ENCODE measurements around the gene ASGR1. TPM values are rescaled to one million over a fixed set of nuclear protein-coding genes. Genes with fewer than 3 reads are reported as not detected.

The ASGR1 gene
- total RNA-seq, 2 donors from 2014 or later, result 6.8 to 14.2 TPM

DNA sequence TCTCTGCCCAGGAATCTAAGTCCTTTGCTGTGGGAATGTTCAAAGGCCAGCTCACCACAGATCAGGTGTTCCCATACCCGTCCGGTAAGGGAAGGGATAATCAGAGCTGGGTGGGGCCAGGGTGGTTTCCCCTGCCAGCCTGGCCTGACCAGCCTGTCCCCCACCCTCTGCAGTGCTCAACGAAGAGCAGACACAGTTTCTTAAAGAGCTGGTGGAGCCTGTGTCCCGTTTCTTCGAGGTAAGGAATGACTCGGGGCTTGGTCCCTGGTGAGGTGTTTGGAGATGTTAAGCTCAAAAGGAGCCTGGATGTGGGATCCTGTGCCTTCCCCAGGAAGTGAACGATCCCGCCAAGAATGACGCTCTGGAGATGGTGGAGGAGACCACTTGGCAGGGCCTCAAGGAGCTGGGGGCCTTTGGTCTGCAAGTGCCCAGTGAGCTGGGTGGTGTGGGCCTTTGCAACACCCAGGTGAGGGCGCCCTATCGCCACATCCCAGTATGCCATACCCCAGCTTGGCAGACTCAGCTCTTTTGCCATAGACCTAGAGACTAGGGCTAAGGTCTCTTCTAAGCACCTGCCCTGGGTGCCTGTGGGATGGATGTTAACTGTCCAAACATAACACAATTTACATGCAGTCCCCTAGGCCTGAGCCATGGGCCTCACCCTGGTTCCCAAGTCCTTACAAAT, 41.6 kb upstream of the ASGR1 start:
- Mint-ChIP-seq H3K27ac (peak overlapping the region; percentile 96), H3K36me3 (ENCODE audit: low read depth) (peaks cover 40% of the 10 kb centered on the region), H3K9me3 (no peaks in the 10 kb centered on the region), H3K4me1 (peaks cover 37% of the 10 kb centered on the region), H3K27me3 (ENCODE audit: insufficient read depth) (no peaks in the 10 kb centered on the region), H3K4me3 (peak overlapping the region; percentile 86)
- Histone ChIP-seq H3K9ac (ENCODE audit: extremely low read depth, low read length, poor library complexity, severe bottlenecking) (peak overlapping the region; percentile 85), H3K27me3 (ENCODE audit: control insufficient read depth, insufficient read depth, low read length, poor library complexity, severe bottlenecking) (no peaks in the 10 kb centered on the region), H3K4me3 (ENCODE audit: low read length) (peak overlapping the region; percentile 87), H3K9me3 (ENCODE audit: control insufficient read depth, low read length) (no peaks in the 10 kb centered on the region), H3K36me3 (ENCODE audit: control insufficient read depth, insufficient read depth, low read length) (peaks cover 42% of the 10 kb centered on the region), H3K4me1 (ENCODE audit: control insufficient read depth, insufficient read depth, low read length) (peaks cover 19% of the 10 kb centered on the region), H3K27ac (ENCODE audit: low read depth, low read length) (no peak overlapping the region)
- WGBS, 2 experiments (ENCODE audit: insufficient coverage in 1 of 2, insufficient read length in 1 of 2), result 61 to 71% methylated on average over 8 to 11 of the region's 11 CpGs
- peak; percentile 71 for TF ChIP-seq CTCF (conservative IDR thresholded peaks at IDR 0.05)
- DNase-seq, result peak; percentile 93

- H3K4me3 Mint-ChIP-seq, result peak within 1 kb of the TSS; percentile 86
- DNase-seq, result peak; percentile 96
- H3K9me3 Mint-ChIP-seq, result no peaks in the 10 kb centered on the region
- peaks cover 42% of the 10 kb centered on the region for H3K4me1 Mint-ChIP-seq
- Histone ChIP-seq H3K9me3 (ENCODE audit: control insufficient read depth, low read length) (no peaks in the 10 kb centered on the region), H3K4me3 (ENCODE audit: low read length) (peak within 1 kb of the TSS; percentile 87), H3K27ac (ENCODE audit: low read depth, low read length) (peak within 1 kb of the TSS; percentile 59), H3K9ac (ENCODE audit: extremely low read depth, low read length, poor library complexity, severe bottlenecking) (peak within 1 kb of the TSS; percentile 85), H3K27me3 (ENCODE audit: control insufficient read depth, insufficient read depth, low read length, poor library complexity, severe bottlenecking) (no peaks in the 10 kb centered on the region), H3K4me1 (ENCODE audit: control insufficient read depth, insufficient read depth, low read length) (peaks cover 19% of the 10 kb centered on the region), H3K36me3 (ENCODE audit: control insufficient read depth, insufficient read depth, low read length) (peaks cover 35% of the 10 kb centered on the region)
- no peak for TF ChIP-seq CTCF (conservative IDR thresholded peaks at IDR 0.05)
- H3K27me3 Mint-ChIP-seq (ENCODE audit: insufficient read depth), result no peaks in the 10 kb centered on the region
- WGBS, 2 experiments (ENCODE audit: insufficient coverage in 1 of 2, insufficient read length in 1 of 2), result 0 to 2% methylated on average over 24 to 63 of the region's 63 CpGs
- H3K36me3 Mint-ChIP-seq (ENCODE audit: low read depth), result peaks cover 38% of the 10 kb centered on the region
- peak within 1 kb of the TSS; percentile 96 for H3K27ac Mint-ChIP-seq
These were observed 40.8 kb upstream of the ASGR1 start, which contains the start of the genes ACADVL and DLG4 for GRCh38 chr17:7219812-7220592. ACADVL (plus strand) TSS chr17:7219938; CDS start chr17:7219985, 47 bp downstream. DLG4 (minus strand) TSS chr17:7219836.

DNA sequence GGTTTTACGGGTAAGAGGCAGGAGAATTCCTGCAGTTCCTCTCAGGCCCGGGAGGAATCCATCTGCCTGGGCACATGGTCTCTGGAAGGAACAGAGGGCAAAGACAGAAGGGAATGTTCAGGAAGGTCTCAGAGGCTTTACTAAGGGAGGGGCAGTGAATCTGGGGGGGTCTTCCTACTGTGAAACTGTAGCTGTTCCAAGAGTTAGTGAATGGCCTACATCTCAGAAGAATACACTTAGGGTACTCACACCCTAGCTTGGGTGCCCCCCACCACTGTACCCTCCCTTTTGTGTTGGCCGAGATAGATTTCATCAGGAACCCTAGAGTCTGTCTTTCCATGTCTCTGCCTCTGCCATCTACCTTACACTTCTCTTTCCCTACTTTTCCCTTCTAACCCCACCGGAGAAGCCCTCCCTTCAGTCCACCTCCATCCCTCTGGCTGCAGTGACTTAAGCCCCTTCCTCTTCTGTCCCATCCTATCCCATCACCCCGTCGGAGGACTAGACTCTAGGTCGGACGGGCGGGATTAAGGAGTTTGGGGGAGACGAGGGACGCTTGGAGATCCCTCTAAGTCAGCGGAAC, 40.1 kb upstream of the ASGR1 start:
- H3K4me3 Mint-ChIP-seq, result peak overlapping the region; percentile 86
- TF ChIP-seq CTCF (conservative IDR thresholded peaks at IDR 0.05), result no peak
- Histone ChIP-seq H3K9me3 (ENCODE audit: control insufficient read depth, low read length) (no peaks in the 10 kb centered on the region), H3K9ac (ENCODE audit: extremely low read depth, low read length, poor library complexity, severe bottlenecking) (peak overlapping the region; percentile 85), H3K27ac (ENCODE audit: low read depth, low read length) (no peak overlapping the region), H3K27me3 (ENCODE audit: control insufficient read depth, insufficient read depth, low read length, poor library complexity, severe bottlenecking) (no peaks in the 10 kb centered on the region), H3K4me1 (ENCODE audit: control insufficient read depth, insufficient read depth, low read length) (peaks cover 16% of the 10 kb centered on the region), H3K4me3 (ENCODE audit: low read length) (peak overlapping the region; percentile 87), H3K36me3 (ENCODE audit: control insufficient read depth, insufficient read depth, low read length) (peaks cover 30% of the 10 kb centered on the region)
- H3K4me1 Mint-ChIP-seq, result peaks cover 42% of the 10 kb centered on the region
- WGBS, 2 experiments (ENCODE audit: insufficient coverage in 1 of 2, insufficient read length in 1 of 2), result 28 to 83% methylated on average over 3 to 12 of the region's 12 CpGs
- DNase-seq, result no peak
- H3K27me3 Mint-ChIP-seq (ENCODE audit: insufficient read depth), result no peaks in the 10 kb centered on the region
- H3K36me3 Mint-ChIP-seq (ENCODE audit: low read depth), result peaks cover 33% of the 10 kb centered on the region
- no peaks in the 10 kb centered on the region for H3K9me3 Mint-ChIP-seq
- peak overlapping the region; percentile 95 for H3K27ac Mint-ChIP-seq

Data from endodermal cell (in vitro differentiated cells).